GM12878 (cell line): Measurements from ENCODE around the gene SYNJ2BP. TPM values are rescaled to one million over a fixed set of nuclear protein-coding genes. Genes with fewer than 3 reads are reported as not detected.

Source experiments
- ATAC-seq: fragments of 200-7000 bp; cut with Tn5 transposase; 3 replicates; pipeline ENCODE4 v1.9.1; 2020; ENCODE audit warnings: mild to moderate bottlenecking, moderate library complexity
- BruUV-seq: library from RNA; stranded (reverse); fragments of 400-500 nt; replicated peaks from 2 replicates; lab custom pipeline; 2021; lab: Mats Ljungman, UMichigan
- CTCF ChIA-PET: fragments of 300-600 bp; sonication (Branson Sonifier 250); formaldehyde crosslinking; extraction: SDS; loops from one replicate; lab custom pipeline; 2021; ENCODE audit warnings: inconsistent platforms; lab: Yijun Ruan, JAX
- POLR2A ChIA-PET: fragments of 350-600 bp; formaldehyde crosslinking; extraction: SDS; loops from one replicate; lab custom pipeline; 2021; ENCODE audit warnings: inconsistent platforms; lab: Charles Lee
- RAD21 ChIA-PET: fragments of 300-600 bp; sonication (Branson Sonifier 250); formaldehyde crosslinking; loops from one replicate; lab custom pipeline; 2023; ENCODE audit warnings: antibody characterized with exemption; ENCODE audit not compliant: unreplicated experiment; lab: Charles Lee
- SMC1A ChIA-PET: fragments of 300-600 bp; sonication (Branson Sonifier 250); formaldehyde crosslinking; loops from one replicate; lab custom pipeline; 2023; ENCODE audit not compliant: unreplicated experiment, uncharacterized antibody; lab: Charles Lee
- DNase-seq: peaks from one replicate; pipeline ENCODE4 v3.0.0-alpha.2; 2011; ENCODE audit warnings: low read depth, low spot score
- FAIRE-seq: peaks from 3 replicates; lab custom pipeline; 2011; peaks lifted over from hg19 to GRCh38; lab: Jason Lieb, UNC
- H2AFZ ChIP-seq: 2 replicates; pipeline ENCODE4 v1.6.0; 2011; ENCODE audit warnings: low read depth, low read length, control low read depth; ENCODE audit not compliant: control insufficient read depth
- H3K27ac ChIP-seq: 2 replicates; pipeline ENCODE4 v1.5.1; 2011; ENCODE audit warnings: control low read depth; ENCODE audit not compliant: control insufficient read depth, insufficient read depth
- H3K27me3 ChIP-seq, 2 experiments: replicated peaks in 1 of 2; 2 replicates each; pipeline versions ENCODE4 v1.6.0 to v1.6.1; 2011; ENCODE audit warnings: low read length in 1 of 2; ENCODE audit not compliant: control insufficient read depth in 2 of 2, insufficient read depth in 2 of 2
- H3K36me3 ChIP-seq, 2 experiments: 2 replicates each; pipeline ENCODE4 v1.5.1; 2011; ENCODE audit warnings: low read length in 1 of 2; ENCODE audit not compliant: control insufficient read depth in 2 of 2, insufficient read depth in 2 of 2
- H3K4me1 ChIP-seq: 2 replicates; pipeline ENCODE4 v1.6.1; 2011; ENCODE audit warnings: mild to moderate bottlenecking, low read length, moderate library complexity, mixed read lengths; ENCODE audit not compliant: control insufficient read depth, insufficient read depth
- H3K4me2 ChIP-seq: 2 replicates; pipeline ENCODE4 v1.6.0; 2011; ENCODE audit warnings: control low read depth; ENCODE audit not compliant: control insufficient read depth, insufficient read depth
- H3K4me3 ChIP-seq: fragments of 200-600 bp; sonication (generic); 2 replicates; pipeline ENCODE4 v1.5.1; 2016
- H3K79me2 ChIP-seq: 2 replicates; pipeline ENCODE4 v1.6.0; 2011; ENCODE audit warnings: low read length; ENCODE audit not compliant: control insufficient read depth, insufficient read depth
- H3K9ac ChIP-seq: 2 replicates; pipeline ENCODE4 v1.8.0; 2011; ENCODE audit warnings: low read length, control low read depth, mixed read lengths; ENCODE audit not compliant: control insufficient read depth, insufficient read depth
- H3K9me3 ChIP-seq: replicated peaks from 3 replicates; pipeline ENCODE4 v1.5.1; 2011; ENCODE audit warnings: mild to moderate bottlenecking, low read length; ENCODE audit not compliant: control insufficient read depth, insufficient read depth
- H4K20me1 ChIP-seq: 2 replicates; pipeline ENCODE4 v1.6.0; 2011; ENCODE audit not compliant: control insufficient read depth, insufficient read depth
- EGR1 ChIP-seq, 2 experiments: IDR thresholded peaks; 1 replicate in 1 of 2; 2 replicates in 1 of 2; pipeline ENCODE4 v1.6.1; 2011 to 2012; ENCODE audit warnings: low read depth in 2 of 2, low read length in 2 of 2, borderline replicate concordance in 1 of 2, mild to moderate bottlenecking in 1 of 2, moderate library complexity in 1 of 2
- FOXK2 ChIP-seq: fragments of 450-650 bp; IDR thresholded peaks from 2 replicates; pipeline ENCODE4 v1.6.1; 2017; ENCODE audit warnings: mild to moderate bottlenecking, moderate library complexity
- IKZF1 ChIP-seq: fragments of 450-650 bp; conservative IDR thresholded peaks from 2 replicates; pipeline ENCODE4 v1.6.1; 2017; ENCODE audit warnings: antibody characterized with exemption, mild to moderate bottlenecking
- KAT2A ChIP-seq: conservative IDR thresholded peaks from 2 replicates; pipeline ENCODE4 v1.6.1; 2011; ENCODE audit warnings: low read depth, low read length; ENCODE audit not compliant: control insufficient read depth
- NBN ChIP-seq: fragments of 450-650 bp; IDR thresholded peaks from 2 replicates; pipeline ENCODE4 v1.6.1; 2016
- NR2C2 ChIP-seq: IDR thresholded peaks from 2 replicates; pipeline ENCODE4 v1.6.1; 2011; ENCODE audit warnings: borderline replicate concordance, low read depth; ENCODE audit not compliant: control insufficient read depth, insufficient read length
- POLR2AphosphoS5 ChIP-seq: IDR thresholded peaks from 2 replicates; pipeline ENCODE4 v1.6.1; 2011; ENCODE audit warnings: mild to moderate bottlenecking, low read length, inconsistent platforms
- RAD51 ChIP-seq: fragments of 450-650 bp; IDR thresholded peaks from 2 replicates; pipeline ENCODE4 v1.6.1; 2016; ENCODE audit warnings: moderate library complexity, mild to moderate bottlenecking, inconsistent platforms
- SMC3 ChIP-seq: IDR thresholded peaks from 2 replicates; pipeline ENCODE4 v1.6.1; 2011; ENCODE audit warnings: low read length, improper control_type of control experiment, borderline replicate concordance
- TAF1 ChIP-seq: IDR thresholded peaks from 2 replicates; pipeline ENCODE4 v1.6.1; 2011; ENCODE audit warnings: mild to moderate bottlenecking, low read depth, low read length, borderline replicate concordance
- ZNF207 ChIP-seq: fragments of 450-650 bp; IDR thresholded peaks from 2 replicates; pipeline ENCODE4 v1.6.1; 2014; ENCODE audit warnings: antibody characterized with exemption, mild to moderate bottlenecking, borderline replicate concordance
- ZNF24 ChIP-seq: fragments of 450-650 bp; IDR thresholded peaks from 2 replicates; pipeline ENCODE4 v1.6.1; 2017; ENCODE audit warnings: antibody characterized with exemption, mild to moderate bottlenecking
- WGBS: methylation state at CpG from one replicate; pipeline ENCODE4 v1.1.6; 2016; ENCODE audit warnings: low lambda C conversion rate; ENCODE audit not compliant: insufficient replicate concordance, insufficient coverage; ENCODE audit errors: missing lambda C conversion rate; 5-methylcytosine and 5-hydroxymethylcytosine counted together
- in situ Hi-C: fragments of 300-500 bp; cut with MboI; formaldehyde crosslinking; loops from 9 replicates; pipeline ENCODE4 v1.14.3; 2018; ENCODE audit warnings: mixed read lengths
- intact Hi-C: fragments of 100-400 bp; cut with micrococcal nuclease; formaldehyde crosslinking; loops from one replicate; pipeline ENCODE4 v1.14.2; 2022; ENCODE audit not compliant: unreplicated experiment
- polyA plus RNA-seq, 11 experiments: library from polyadenylated mRNA; depleted of rRNA in 4 of 11; unstranded in 6 of 11; stranded (reverse) in 5 of 11; fragments of >200 nt; fragmentation: Nextera tagmentation in 4 of 11; fragmentation: Illumina TruSeq in 1 of 11; extraction: Ambion mirVana in 4 of 11; extraction: Trizol in 1 of 11; gene quantifications; 1 replicate in 1 of 11; 2 replicates in 10 of 11; pipeline versions ENCODE4 v1.2.1 to v1.2.3, GENCODE V29; 2011 to 2016; ENCODE audit warnings: inconsistent platforms in 2 of 11, missing spikeins in 2 of 11, low read depth in 1 of 11
- total RNA-seq, 4 experiments: library from RNA; depleted of rRNA in 3 of 4; stranded (reverse); fragments of >200 nt in 3 of 4; fragmentation: Illumina TruSeq in 1 of 4; extraction: Trizol in 1 of 4; gene quantifications; 2 replicates each; pipeline versions ENCODE4 v1.2.1 to v1.2.3, GENCODE V29; 2013 to 2021
- TF ChIP-seq, protein P1 (sequence below): IDR thresholded peaks from 2 replicates; pipeline ENCODE4 v1.6.1; 2011; ENCODE audit warnings: borderline replicate concordance, low read depth, mild to moderate bottlenecking, moderate library complexity, low read length; ENCODE audit not compliant: insufficient read depth, poor library complexity, severe bottlenecking

The SYNJ2BP gene
- total and polyA plus RNA-seq, 10 of the 15 experiments (the other 5 are each of a cell fraction or from before 2014, with no cell fraction given): 8.0 to 27.5 (median 17.5) TPM

DNA sequence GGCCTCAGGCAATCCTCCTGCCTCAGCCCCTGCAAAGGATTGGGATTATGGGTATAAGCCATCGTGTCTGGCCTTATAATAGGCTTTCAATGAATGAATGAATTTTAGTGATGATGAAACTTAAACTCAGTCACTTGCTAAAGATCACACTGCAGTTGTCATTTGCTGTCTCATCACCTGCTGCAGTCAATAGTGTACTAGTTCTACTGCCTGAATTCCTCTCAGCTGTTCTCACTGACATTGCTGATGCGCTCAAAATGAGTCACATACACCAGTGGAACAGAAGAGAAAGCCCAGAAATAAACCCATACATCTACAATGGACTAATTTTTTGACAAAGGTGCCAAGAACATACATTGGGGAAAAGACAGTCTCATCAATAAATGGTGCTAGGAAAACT lies 5.6 kb upstream of the SYNJ2BP start:
- H3K9ac ChIP-seq: no peak overlapping the region
- H3K79me2 ChIP-seq: no peaks in the 10 kb centered on the region
- SMC1A ChIA-PET: no interaction called here
- no peaks in the 10 kb centered on the region for H3K36me3 ChIP-seq
- in situ Hi-C loops (no loop called here), intact Hi-C loops (no loop called here)
- FAIRE-seq (no peak), DNase-seq (no peak), ATAC-seq (no peak)
- no TSS peak for BruUV-seq
- H4K20me1 ChIP-seq: no peaks in the 10 kb centered on the region
- WGBS: 65% methylated on average over 2 of the region's 2 CpGs
- no peak overlapping the region for H3K4me2 ChIP-seq
- no peak overlapping the region for H3K4me3 ChIP-seq
- no peak overlapping the region for H2AFZ ChIP-seq
- RAD21 ChIA-PET: no interaction called here
- no peaks in the 10 kb centered on the region for H3K27me3 ChIP-seq
- H3K9me3 ChIP-seq: no peaks in the 10 kb centered on the region
- TF ChIP-seq FOXK2: no peak
- no peak for TF ChIP-seq EGR1 (IDR thresholded peaks at IDR 0.05; ENCODE audit: borderline replicate concordance in 1 of 2, low read depth in 2 of 2, low read length in 2 of 2)
- no peak for TF ChIP-seq ZNF207
- TF ChIP-seq NR2C2: no peak
- TF ChIP-seq NBN: no peak
- no peak for TF ChIP-seq IKZF1
- TF ChIP-seq KAT2A: no peak
- no peak for TF ChIP-seq RAD51
- TF ChIP-seq POLR2AphosphoS5: no peak
- TF ChIP-seq TAF1: no peak
- TF ChIP-seq ZNF24: no peak
- TF ChIP-seq SMC3: no peak
- TF ChIP-seq, protein P1, sequence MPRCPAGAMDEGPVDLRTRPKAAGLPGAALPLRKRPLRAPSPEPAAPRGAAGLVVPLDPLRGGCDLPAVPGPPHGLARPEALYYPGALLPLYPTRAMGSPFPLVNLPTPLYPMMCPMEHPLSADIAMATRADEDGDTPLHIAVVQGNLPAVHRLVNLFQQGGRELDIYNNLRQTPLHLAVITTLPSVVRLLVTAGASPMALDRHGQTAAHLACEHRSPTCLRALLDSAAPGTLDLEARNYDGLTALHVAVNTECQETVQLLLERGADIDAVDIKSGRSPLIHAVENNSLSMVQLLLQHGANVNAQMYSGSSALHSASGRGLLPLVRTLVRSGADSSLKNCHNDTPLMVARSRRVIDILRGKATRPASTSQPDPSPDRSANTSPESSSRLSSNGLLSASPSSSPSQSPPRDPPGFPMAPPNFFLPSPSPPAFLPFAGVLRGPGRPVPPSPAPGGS: no peak
- no peak overlapping the region for H3K27ac ChIP-seq
- POLR2A ChIA-PET: no interaction called here
- H3K4me1 ChIP-seq: no peaks in the 10 kb centered on the region
- CTCF ChIA-PET: no interaction called here
